OCI-LY7 (cell line): ENCODE measurements around the gene HOXD8. TPM values are rescaled to one million over a fixed set of nuclear protein-coding genes. Genes with fewer than 3 reads are reported as not detected.

Experiments
- BruUV-seq: library from RNA; stranded (reverse); fragments of 400-500 nt; replicated peaks from 2 replicates; lab custom pipeline; 2021; lab: Mats Ljungman, UMichigan
- CTCF ChIA-PET: fragments of 300-600 bp; sonication (Branson Sonifier 250); formaldehyde crosslinking; loops from one replicate; lab custom pipeline; 2022; ENCODE audit warnings: antibody characterized with exemption; ENCODE audit not compliant: unreplicated experiment; lab: Charles Lee
- POLR2A ChIA-PET: fragments of 300-600 bp; sonication (Branson Sonifier 250); formaldehyde crosslinking; loops from one replicate; lab custom pipeline; 2022; ENCODE audit warnings: antibody characterized with exemption; lab: Charles Lee
- DNase-seq: peaks from one replicate; pipeline ENCODE4 v3.0.0-alpha.2; 2015; ENCODE audit warnings: low spot score
- H2AFZ ChIP-seq: fragments of 200-600 bp; sonication (generic), shearing (Covaris generic); 2 replicates; pipeline ENCODE4 v1.6.1; 2014; ENCODE audit warnings: mild to moderate bottlenecking, antibody characterized with exemption, low read length, moderate library complexity
- H3K27ac ChIP-seq: fragments of 200-600 bp; sonication (generic); 2 replicates; pipeline ENCODE4 v1.5.1; 2014; ENCODE audit warnings: mixed run types, low read depth, mild to moderate bottlenecking, moderate library complexity, low read length, inconsistent platforms; ENCODE audit not compliant: poor library complexity, severe bottlenecking
- H3K36me3 ChIP-seq: fragments of 200-600 bp; sonication (generic); 2 replicates; pipeline ENCODE4 v1.6.1; 2014; ENCODE audit warnings: mild to moderate bottlenecking, antibody characterized with exemption, low read length, moderate library complexity, mixed read lengths; ENCODE audit not compliant: insufficient read depth
- H3K4me1 ChIP-seq: fragments of 200-600 bp; sonication (generic); 2 replicates; pipeline ENCODE4 v1.5.1; 2014; ENCODE audit warnings: mild to moderate bottlenecking, low read length; ENCODE audit not compliant: insufficient read depth, poor library complexity, severe bottlenecking
- H3K4me2 ChIP-seq: fragments of 200-600 bp; sonication (generic); 2 replicates; pipeline ENCODE4 v1.6.1; 2014; ENCODE audit warnings: mild to moderate bottlenecking, low read length
- H3K4me3 ChIP-seq: fragments of 200-600 bp; sonication (generic); 2 replicates; pipeline ENCODE4 v1.5.1; 2014; ENCODE audit warnings: mild to moderate bottlenecking, low read depth, low read length; ENCODE audit not compliant: poor library complexity, severe bottlenecking
- H3K79me2 ChIP-seq: fragments of 200-600 bp; sonication (generic); 2 replicates; pipeline ENCODE4 v1.6.1; 2016; ENCODE audit warnings: low read depth, mild to moderate bottlenecking, low read length, moderate library complexity, mixed read lengths; ENCODE audit not compliant: insufficient read depth
- H3K9me2 ChIP-seq: fragments of 200-600 bp; sonication (generic); 2 replicates; pipeline ENCODE4 v1.6.1; 2016; ENCODE audit warnings: mild to moderate bottlenecking, low read length, mixed read lengths; ENCODE audit not compliant: insufficient read depth
- H3K9me3 ChIP-seq: fragments of 200-600 bp; sonication (generic); 2 replicates; pipeline ENCODE4 v1.6.1; 2014; ENCODE audit warnings: mild to moderate bottlenecking, mixed run types, low read length, mixed read lengths
- H4K20me1 ChIP-seq: fragments of 200-600 bp; sonication (generic); 2 replicates; pipeline ENCODE4 v1.6.1; 2014; ENCODE audit warnings: mild to moderate bottlenecking, antibody characterized with exemption, low read length, moderate library complexity, mixed read lengths; ENCODE audit not compliant: insufficient read depth
- EZH2phosphoT487 ChIP-seq: fragments of 200-600 bp; sonication (generic); IDR thresholded peaks from 2 replicates; pipeline ENCODE4 v1.6.1; 2018; ENCODE audit warnings: low read depth, borderline replicate concordance, mild to moderate bottlenecking, mixed run types, antibody characterized with exemption, low read length, moderate library complexity, mixed read lengths
- intact Hi-C: fragments of 100-400 bp; cut with micrococcal nuclease; formaldehyde crosslinking; loops from one replicate; pipeline ENCODE4 v1.10.0; 2022; ENCODE audit not compliant: unreplicated experiment
- total RNA-seq, 2 experiments: library from RNA; depleted of rRNA in 1 of 2; stranded (reverse); fragments of >200 nt in 1 of 2; shearing (Covaris generic) in 1 of 2; gene quantifications; 2 replicates each; pipeline ENCODE4 v1.2.3, GENCODE V29; 2014 to 2022
- TF ChIP-seq, protein P1 (sequence below): fragments of 200-600 bp; sonication (generic); conservative IDR thresholded peaks from 2 replicates; pipeline ENCODE4 v1.5.1; 2014; ENCODE audit warnings: mild to moderate bottlenecking, antibody characterized with exemption, low read length, moderate library complexity, mixed read lengths

Gene HOXD8
- total RNA-seq, 2 experiments from 2014 or later = not detected

DNA sequence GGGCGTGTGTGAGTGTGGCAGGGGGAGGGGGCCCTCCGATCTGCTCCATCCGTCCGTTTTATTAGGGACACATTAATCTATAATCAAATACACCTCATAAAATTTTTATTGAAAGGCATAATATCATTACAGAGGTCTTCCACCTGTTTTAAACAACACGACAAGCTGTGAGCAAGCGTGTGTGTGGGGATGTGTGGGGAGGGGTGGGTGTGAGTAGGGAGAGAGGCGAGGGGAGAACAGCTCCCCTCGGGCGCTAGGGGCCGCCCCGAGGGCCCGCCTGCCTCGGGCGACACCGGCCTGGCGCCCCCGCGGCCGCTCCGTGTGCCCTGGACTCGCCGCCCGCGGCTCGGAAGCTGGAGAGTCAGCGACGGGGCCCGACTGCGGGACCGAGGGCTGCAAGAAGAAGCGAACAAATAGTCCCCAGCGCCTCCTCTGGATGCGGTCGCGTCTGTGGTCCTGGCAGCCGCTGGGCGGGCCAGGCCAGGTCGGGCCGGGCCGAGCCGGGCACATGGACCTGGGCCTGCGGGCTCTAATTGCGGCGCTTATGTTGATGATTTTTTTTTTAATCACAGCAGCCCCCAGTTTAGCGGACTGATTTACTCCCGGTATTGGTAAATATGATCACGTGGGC is 7.3 kb upstream of the HOXD8 start:
- Histone ChIP-seq H3K9me3 (no peaks in the 10 kb centered on the region), H3K4me2 (no peak overlapping the region), H4K20me1 (no peaks in the 10 kb centered on the region), H3K4me3 (no peak overlapping the region), H3K9me2 (no peaks in the 10 kb centered on the region), H3K4me1 (no peaks in the 10 kb centered on the region), H2AFZ (no peak overlapping the region), H3K27ac (no peak overlapping the region), H3K36me3 (no peaks in the 10 kb centered on the region), H3K79me2 (no peaks in the 10 kb centered on the region)
- ChIA-PET CTCF (no interaction called here), POLR2A (no interaction called here)
- DNase-seq = no peak
- intact Hi-C loops = no loop called here
- no peak for TF ChIP-seq EZH2phosphoT487
- TF ChIP-seq, protein P1, sequence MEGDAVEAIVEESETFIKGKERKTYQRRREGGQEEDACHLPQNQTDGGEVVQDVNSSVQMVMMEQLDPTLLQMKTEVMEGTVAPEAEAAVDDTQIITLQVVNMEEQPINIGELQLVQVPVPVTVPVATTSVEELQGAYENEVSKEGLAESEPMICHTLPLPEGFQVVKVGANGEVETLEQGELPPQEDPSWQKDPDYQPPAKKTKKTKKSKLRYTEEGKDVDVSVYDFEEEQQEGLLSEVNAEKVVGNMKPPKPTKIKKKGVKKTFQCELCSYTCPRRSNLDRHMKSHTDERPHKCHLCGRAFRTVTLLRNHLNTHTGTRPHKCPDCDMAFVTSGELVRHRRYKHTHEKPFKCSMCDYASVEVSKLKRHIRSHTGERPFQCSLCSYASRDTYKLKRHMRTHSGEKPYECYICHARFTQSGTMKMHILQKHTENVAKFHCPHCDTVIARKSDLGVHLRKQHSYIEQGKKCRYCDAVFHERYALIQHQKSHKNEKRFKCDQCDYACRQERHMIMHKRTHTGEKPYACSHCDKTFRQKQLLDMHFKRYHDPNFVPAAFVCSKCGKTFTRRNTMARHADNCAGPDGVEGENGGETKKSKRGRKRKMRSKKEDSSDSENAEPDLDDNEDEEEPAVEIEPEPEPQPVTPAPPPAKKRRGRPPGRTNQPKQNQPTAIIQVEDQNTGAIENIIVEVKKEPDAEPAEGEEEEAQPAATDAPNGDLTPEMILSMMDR = no peak
- BruUV-seq = no TSS peak

- intact Hi-C loops = no loop called here
- H4K20me1 ChIP-seq = no peaks in the 10 kb centered on the region
- TF ChIP-seq, protein P1 = no peak
- no peak for TF ChIP-seq EZH2phosphoT487
- H3K27ac ChIP-seq = no peak within 1 kb of the TSS
- no peak for DNase-seq
- H2AFZ ChIP-seq = no peak within 1 kb of the TSS
- no peaks in the 10 kb centered on the region for H3K9me2 ChIP-seq
- no peak within 1 kb of the TSS for H3K4me3 ChIP-seq
- no peaks in the 10 kb centered on the region for H3K36me3 ChIP-seq
- no peaks in the 10 kb centered on the region for H3K9me3 ChIP-seq
- H3K4me2 ChIP-seq = no peak within 1 kb of the TSS
- ChIA-PET CTCF (no interaction called here), POLR2A (no interaction called here)
- no TSS peak for BruUV-seq
- H3K79me2 ChIP-seq = no peaks in the 10 kb centered on the region
- no peaks in the 10 kb centered on the region for H3K4me1 ChIP-seq
These were observed 6.7 kb upstream of the HOXD8 start, which contains the start of gene HOXD9 for GRCh38 chr2:176122683-176123410. Gene HOXD9 (plus strand): TSS chr2:176122719. CDS start chr2:176122769, 50 bp downstream.
